Fibroblast of lung (primary cell): Measurements from ENCODE around the gene LRTM1. TPM values are rescaled to one million over a fixed set of nuclear protein-coding genes. Genes with fewer than 3 reads are reported as not detected.

Experiments
- DNase-seq, 2 donors: peaks; one replicate each; pipeline versions ENCODE4 v3.0.0 to v3.0.0-alpha.2; 2010; ENCODE audit warnings: low read depth in 2 of 2
- H2AFZ ChIP-seq: 2 replicates; pipeline ENCODE4 v1.5.1; 2012; ENCODE audit warnings: low read length, control low read depth, inconsistent platforms
- H3K27ac ChIP-seq: 2 replicates; pipeline ENCODE4 v1.5.1; 2011; ENCODE audit warnings: low read length, control low read depth; ENCODE audit not compliant: insufficient read depth
- H3K27me3 ChIP-seq: 2 replicates; pipeline ENCODE4 v1.5.1; 2011; ENCODE audit warnings: mild to moderate bottlenecking, low read length; ENCODE audit not compliant: control insufficient read depth, insufficient read depth
- H3K36me3 ChIP-seq: 2 replicates; pipeline ENCODE4 v1.5.1; 2011; ENCODE audit warnings: low read length; ENCODE audit not compliant: control insufficient read depth, insufficient read depth
- H3K4me1 ChIP-seq: 2 replicates; pipeline ENCODE4 v1.5.1; 2011; ENCODE audit warnings: low read length; ENCODE audit not compliant: control insufficient read depth, insufficient read depth; ENCODE audit errors: extremely low read depth
- H3K4me2 ChIP-seq: 2 replicates; pipeline ENCODE4 v1.5.1; 2011; ENCODE audit warnings: low read length, control low read depth; ENCODE audit not compliant: insufficient read depth; ENCODE audit errors: extremely low read depth
- H3K4me3 ChIP-seq, 4 experiments: fragments of 200-600 bp in 1 of 4; sonication (generic) in 1 of 4; replicated peaks in 1 of 4; 2 replicates each; pipeline ENCODE4 v1.5.1; 2011 to 2016; ENCODE audit warnings: low read length in 4 of 4, low read depth in 3 of 4, mild to moderate bottlenecking in 3 of 4, control low read depth in 2 of 4, inconsistent platforms in 1 of 4, mixed read lengths in 1 of 4; ENCODE audit not compliant: insufficient read depth in 1 of 4; ENCODE audit errors: control extremely low read depth in 1 of 4
- H3K79me2 ChIP-seq: 2 replicates; pipeline ENCODE4 v1.5.1; 2012; ENCODE audit warnings: mild to moderate bottlenecking, low read length, inconsistent platforms; ENCODE audit not compliant: control insufficient read depth, insufficient read depth
- H3K9ac ChIP-seq: 2 replicates; pipeline ENCODE4 v1.5.1; 2011; ENCODE audit warnings: mild to moderate bottlenecking, low read length, control low read depth; ENCODE audit not compliant: insufficient read depth
- H3K9me3 ChIP-seq: 2 replicates; pipeline ENCODE4 v1.5.1; 2012; ENCODE audit warnings: low read depth, low read length; ENCODE audit not compliant: control insufficient read depth, insufficient read depth
- H4K20me1 ChIP-seq: 2 replicates; pipeline ENCODE4 v1.5.1; 2011; ENCODE audit warnings: low read length; ENCODE audit not compliant: control insufficient read depth, insufficient read depth; ENCODE audit errors: extremely low read depth
- CTCF ChIP-seq, 2 donors: IDR thresholded peaks in 1 of 2; conservative IDR thresholded peaks in 1 of 2; 1 replicate in 1 of 2; 2 replicates in 1 of 2; pipeline ENCODE4 v1.5.1; 2011 to 2012; ENCODE audit warnings: low read length in 2 of 2, control low read depth in 1 of 2, inconsistent platforms in 1 of 2, low read depth in 1 of 2, mild to moderate bottlenecking in 1 of 2
- EZH2 ChIP-seq: IDR thresholded peaks from 2 replicates; pipeline ENCODE4 v1.5.1; 2012; ENCODE audit warnings: low read length, control low read depth, mild to moderate bottlenecking; ENCODE audit errors: missing control alignments
- polyA plus RNA-seq, 2 donors: library from polyadenylated mRNA; depleted of rRNA in 1 of 2; stranded (reverse) in 1 of 2; unstranded in 1 of 2; fragments of >200 nt; gene quantifications; 2 replicates each; pipeline ENCODE4 v1.2.1, GENCODE V29; 2011 to 2012; ENCODE audit warnings: missing spikeins in 1 of 2
- total RNA-seq: library from RNA; depleted of rRNA; stranded (reverse); fragments of >200 nt; gene quantifications from 2 replicates; pipeline ENCODE4 v1.2.1, GENCODE V29; 2014

Gene LRTM1
- total and polyA plus RNA-seq, 2 donors (not counting 1 experiment from before 2014, with no cell fraction given) = 0.43 TPM; not detected in 1

DNA sequence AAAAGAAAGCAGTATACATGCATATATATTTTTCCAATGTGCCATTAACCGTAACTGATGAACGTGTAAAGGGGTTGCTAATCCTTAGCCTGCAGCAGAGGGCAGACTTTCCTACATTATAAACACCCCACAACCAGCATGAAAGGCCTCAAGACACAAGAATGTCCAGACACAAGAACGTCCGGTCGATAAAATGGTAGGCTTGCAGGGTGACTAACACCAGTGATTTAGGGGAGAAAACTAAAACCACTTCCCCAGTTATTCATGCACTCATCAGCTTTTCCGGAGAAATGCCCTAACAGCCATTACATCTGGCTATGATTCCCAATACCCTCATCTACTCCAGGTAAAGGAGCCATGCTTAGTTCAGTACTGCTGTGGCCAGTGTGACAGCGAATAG, 57.4 kb downstream of the LRTM1 start:
- TF ChIP-seq CTCF (conservative IDR thresholded peaks at IDR 0.05 in 1 of 2, IDR thresholded peaks at IDR 0.05 in 1 of 2; ENCODE audit: low read depth in 1 of 2, low read length in 2 of 2) (peak; percentile 71 to 83), EZH2 (no peak)
- no peak overlapping the region for H3K9ac ChIP-seq
- no peaks in the 10 kb centered on the region for H3K27me3 ChIP-seq
- H3K36me3 ChIP-seq = no peaks in the 10 kb centered on the region
- peak overlapping the region; percentile 23 for H3K4me2 ChIP-seq
- peak; percentile 91 to 98 for DNase-seq
- H4K20me1 ChIP-seq = no peaks in the 10 kb centered on the region
- H3K9me3 ChIP-seq = no peaks in the 10 kb centered on the region
- no peaks in the 10 kb centered on the region for H3K79me2 ChIP-seq
- H3K4me1 ChIP-seq = peaks cover 3% of the 10 kb centered on the region
- peak overlapping the region; percentile 37 for H2AFZ ChIP-seq
- no peak overlapping the region for H3K4me3 ChIP-seq
- H3K27ac ChIP-seq = peak overlapping the region; percentile 19
